ENCODE results near the gene TIE1. TPM values are rescaled to one million over a fixed set of nuclear protein-coding genes. Genes with fewer than 3 reads are reported as not detected.

TIE1 gene
- total RNA-seq, 1 donor from 2014 or later: 0.21 TPM

DNA sequence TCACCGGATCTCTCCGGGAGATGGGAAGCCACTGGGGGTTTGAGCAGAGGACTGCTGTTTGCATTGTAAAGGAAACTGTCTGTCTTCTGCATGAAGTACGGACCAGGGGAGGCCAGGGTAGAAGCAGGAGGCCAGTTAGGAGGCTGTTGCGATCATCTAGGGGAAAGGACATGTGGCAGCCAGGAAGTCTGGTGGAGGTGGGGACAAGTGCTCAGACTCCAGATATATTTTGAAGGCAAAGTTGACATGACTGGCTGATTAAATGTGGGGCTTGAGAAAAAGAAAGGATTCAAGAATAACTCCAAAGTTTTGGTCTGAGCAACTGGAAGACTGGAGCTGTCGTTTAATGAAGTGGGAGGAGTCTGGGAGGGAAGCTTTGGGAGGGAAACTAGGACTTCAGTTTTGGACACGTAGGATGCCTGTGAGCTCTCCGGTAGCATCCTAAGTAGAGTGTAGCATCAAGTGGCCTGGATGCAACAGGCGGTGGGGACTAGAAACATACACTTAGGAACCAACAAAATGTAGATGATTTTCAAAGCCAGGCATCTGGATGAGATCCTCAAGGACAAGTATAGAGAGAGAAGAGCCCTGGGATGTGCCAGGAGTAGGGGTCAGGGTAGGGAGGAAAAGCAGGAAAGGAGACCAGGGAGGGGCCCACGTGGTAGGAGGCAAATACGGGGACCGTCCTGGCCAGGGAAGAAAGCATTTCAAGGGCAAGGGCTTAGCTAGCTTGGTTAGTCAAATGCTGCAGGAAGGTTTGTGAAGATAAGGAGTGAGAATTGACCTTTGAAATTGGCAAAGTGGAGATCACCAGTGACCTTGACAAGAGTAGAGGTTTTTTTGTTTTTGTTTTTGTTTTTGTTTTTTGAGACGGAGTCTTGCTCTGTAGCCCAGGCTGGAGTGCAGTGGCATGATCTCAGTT is 11.7 kb upstream of the TIE1 start:
- Histone ChIP-seq H3K36me3 (no peaks in the 10 kb centered on the region), H3K9ac (no peak overlapping the region), H3K9me3 (ENCODE audit: low read depth) (no peaks in the 10 kb centered on the region), H4K20me1 (ENCODE audit: low read depth) (no peaks in the 10 kb centered on the region), H2AFZ (replicated peaks) (no peak overlapping the region), H3K27me3 (no peaks in the 10 kb centered on the region), H3K4me3 (no peak overlapping the region), H3K4me2 (no peak overlapping the region), H3K4me1 (peaks cover 14% of the 10 kb centered on the region), H3F3A (ENCODE audit: low read depth) (no peaks in the 10 kb centered on the region), H3K79me2 (ENCODE audit: low read depth) (no peaks in the 10 kb centered on the region), H3K27ac (no peak overlapping the region)
- Mint-ChIP-seq H3K4me1 (peaks cover 6% of the 10 kb centered on the region), H3K4me3 (no peak overlapping the region), H3K27ac (no peak overlapping the region), H3K27me3 (ENCODE audit: insufficient read depth, low read depth) (peaks cover 4% of the 10 kb centered on the region), H3K9me3 (no peaks in the 10 kb centered on the region), H3K36me3 (no peaks in the 10 kb centered on the region)
- TF ChIP-seq EZH2 (IDR thresholded peaks at IDR 0.05): no peak
- TF ChIP-seq EZH2phosphoT487 (IDR thresholded peaks at IDR 0.05): no peak
- no peak for TF ChIP-seq CTCF (IDR thresholded peaks at IDR 0.05)
- no peak for DNase-seq (ENCODE audit: low spot score)

- no peak overlapping the region for H3K27ac ChIP-seq
- H3K27me3 ChIP-seq: no peaks in the 10 kb centered on the region
- peaks cover 20% of the 10 kb centered on the region for H3F3A ChIP-seq (ENCODE audit: low read depth)
- no peak overlapping the region for H3K4me3 ChIP-seq
- no peak overlapping the region for H2AFZ ChIP-seq (replicated peaks)
- H3K9me3 Mint-ChIP-seq: no peaks in the 10 kb centered on the region
- no peaks in the 10 kb centered on the region for H3K36me3 Mint-ChIP-seq
- H3K36me3 ChIP-seq: no peaks in the 10 kb centered on the region
- H4K20me1 ChIP-seq (ENCODE audit: low read depth): no peaks in the 10 kb centered on the region
- no peak overlapping the region for H3K27ac Mint-ChIP-seq
- H3K4me1 ChIP-seq: peaks cover 35% of the 10 kb centered on the region
- H3K4me2 ChIP-seq: no peak overlapping the region
- H3K4me1 Mint-ChIP-seq: peaks cover 17% of the 10 kb centered on the region
- TF ChIP-seq CTCF (IDR thresholded peaks at IDR 0.05) (no peak), EZH2 (IDR thresholded peaks at IDR 0.05) (no peak), EZH2phosphoT487 (IDR thresholded peaks at IDR 0.05) (no peak)
- H3K27me3 Mint-ChIP-seq (ENCODE audit: insufficient read depth, low read depth): peaks cover 5% of the 10 kb centered on the region
- H3K9me3 ChIP-seq (ENCODE audit: low read depth): no peaks in the 10 kb centered on the region
- H3K9ac ChIP-seq: no peak overlapping the region
- no peak for DNase-seq (ENCODE audit: low spot score)
- H3K4me3 Mint-ChIP-seq: no peak overlapping the region
- no peaks in the 10 kb centered on the region for H3K79me2 ChIP-seq (ENCODE audit: low read depth)
Observed at GRCh38 chr1:43292216-43292615, 8.6 kb upstream of the TIE1 start.

- H3K9me3 Mint-ChIP-seq: no peaks in the 10 kb centered on the region
- peaks cover 39% of the 10 kb centered on the region for H3K4me1 ChIP-seq
Observed at GRCh38 chr1:43292679-43293078, 8.1 kb upstream of the TIE1 start.

More at GRCh38 chr1:43292679-43293078, 8.1 kb upstream of the TIE1 start:
- Mint-ChIP-seq H3K36me3 (no peaks in the 10 kb centered on the region), H3K27ac (no peak overlapping the region), H3K4me3 (no peak overlapping the region), H3K27me3 (ENCODE audit: insufficient read depth, low read depth) (peaks cover 5% of the 10 kb centered on the region), H3K4me1 (peaks cover 17% of the 10 kb centered on the region)
- Histone ChIP-seq H3F3A (ENCODE audit: low read depth) (peaks cover 20% of the 10 kb centered on the region), H3K36me3 (no peaks in the 10 kb centered on the region), H3K9me3 (ENCODE audit: low read depth) (no peaks in the 10 kb centered on the region), H2AFZ (replicated peaks) (no peak overlapping the region), H3K4me2 (no peak overlapping the region), H3K79me2 (ENCODE audit: low read depth) (no peaks in the 10 kb centered on the region), H3K27me3 (no peaks in the 10 kb centered on the region), H4K20me1 (ENCODE audit: low read depth) (no peaks in the 10 kb centered on the region), H3K4me3 (no peak overlapping the region), H3K27ac (no peak overlapping the region), H3K9ac (no peak overlapping the region)
- DNase-seq (ENCODE audit: low spot score): no peak
- TF ChIP-seq EZH2phosphoT487 (IDR thresholded peaks at IDR 0.05): no peak
- no peak for TF ChIP-seq CTCF (IDR thresholded peaks at IDR 0.05)
- no peak for TF ChIP-seq EZH2 (IDR thresholded peaks at IDR 0.05)

All from neural progenitor cell (in vitro differentiated cells).